Breast epithelium (tissue), 3 donors: Measurements from ENCODE around the gene HMGCL.

Experiments used
- CTCF ChIP-seq, 3 donors: fragments of 450-650 bp; IDR thresholded peaks; one replicate each; pipeline ENCODE4 v1.5.1; 2016 to 2017; ENCODE audit warnings: antibody characterized with exemption in 3 of 3, mild to moderate bottlenecking in 3 of 3, moderate library complexity in 3 of 3
- POLR2A ChIP-seq: fragments of 450-650 bp; IDR thresholded peaks from one replicate; pipeline ENCODE4 v1.6.1; 2016; ENCODE audit warnings: antibody characterized with exemption, mild to moderate bottlenecking, moderate library complexity

GRCh38 chr1:23837908-23838307, 12.7 kb upstream of the HMGCL start:
- TF ChIP-seq CTCF (IDR thresholded peaks at IDR 0.05) (no peak), POLR2A (no peak)
